Kidney (tissue), 14 donors: ENCODE data around the gene COL11A1. TPM values are rescaled to one million over a fixed set of nuclear protein-coding genes. Genes with fewer than 3 reads are reported as not detected.

Source experiments
- DNase-seq, 5 donors: peaks; one replicate each; pipeline ENCODE4 v3.0.0-alpha.2; 2013 to 2020
- FAIRE-seq: peaks from 2 replicates; lab custom pipeline; 2012; peaks lifted over from hg19 to GRCh38; lab: Jason Lieb, UNC
- H3K27ac ChIP-seq, 2 donors: one replicate each; pipeline ENCODE4 v1.7.0; 2013; ENCODE audit warnings: low read depth in 2 of 2, low read length in 2 of 2, inconsistent platforms in 1 of 2
- H3K27me3 ChIP-seq: one replicate; pipeline ENCODE4 v1.7.1; 2013; ENCODE audit warnings: low read length, inconsistent platforms; ENCODE audit not compliant: control insufficient read depth, insufficient read depth
- H3K36me3 ChIP-seq, 3 donors: one replicate each; pipeline versions ENCODE4 v1.7.0 to v1.7.1; 2013; ENCODE audit warnings: low read length in 3 of 3, control low read depth in 1 of 3, inconsistent platforms in 1 of 3; ENCODE audit not compliant: insufficient read depth in 3 of 3, control insufficient read depth in 2 of 3
- H3K4me1 ChIP-seq, 3 donors: one replicate each; pipeline versions ENCODE4 v1.7.0 to v1.7.1; 2013; ENCODE audit warnings: low read length in 3 of 3, inconsistent platforms in 1 of 3, low read depth in 1 of 3; ENCODE audit not compliant: control insufficient read depth in 2 of 3, insufficient read depth in 2 of 3
- H3K4me3 ChIP-seq, 3 donors: one replicate each; pipeline versions ENCODE4 v1.7.0 to v1.8.1; 2013; ENCODE audit warnings: low read length in 3 of 3, control low read depth in 1 of 3, inconsistent platforms in 1 of 3
- H3K9ac ChIP-seq, 3 donors: one replicate each; pipeline versions ENCODE4 v1.7.0 to v1.7.1; 2013; ENCODE audit warnings: low read length in 3 of 3, control low read depth in 1 of 3, inconsistent platforms in 1 of 3
- H3K9me3 ChIP-seq, 3 donors: one replicate each; pipeline versions ENCODE4 v1.7.0 to v1.7.1; 2013; ENCODE audit warnings: low read length in 3 of 3, control low read depth in 1 of 3, inconsistent platforms in 1 of 3; ENCODE audit not compliant: control insufficient read depth in 2 of 3, insufficient read depth in 1 of 3
- CTCF ChIP-seq: IDR thresholded peaks from 3 replicates; pipeline ENCODE4 v1.5.1; 2012; ENCODE audit warnings: mild to moderate bottlenecking, moderate library complexity, borderline replicate concordance; ENCODE audit not compliant: insufficient read depth; ENCODE audit errors: extremely low read depth
- intact Hi-C: fragments of 100-400 bp; cut with DNase I; formaldehyde crosslinking; loops from one replicate; pipeline ENCODE4 v1.11.1; 2022
- polyA plus RNA-seq: library from polyadenylated mRNA; stranded (reverse); fragments of 350-450 nt; fragmentation: Illumina TruSeq; extraction: RNeasy Lipid Tissue Mini Kit (QIAGEN cat#74804); gene quantifications from one replicate; pipeline ENCODE4 v1.2.3, GENCODE V29; 2014; ENCODE audit warnings: low read depth, low replicate concordance; ENCODE audit not compliant: insufficient read depth
- total RNA-seq: library from RNA; stranded (reverse); fragmentation: NEBNext Ultra II Directional; extraction: Animal tissue kit (Norgen Biotek cat#: 25700); gene quantifications from one replicate; pipeline ENCODE4 v1.2.1, GENCODE V29; 2021
- donor health status: control.
- donor health status: control.
- donor health status: control.
- donor health status: control.
- donor health status: control.
- donor health status: DM: yes; HTN: yes; CAD: no.
- donor health status: Normal renal cell carcinoma (clear cell type).

COL11A1 gene
- total and polyA plus RNA-seq, 2 donors from 2014 or later = 0.35 TPM; not detected in 1

GRCh38 chr1:103075316-103076000, 32.9 kb downstream of the COL11A1 start:
- H3K27ac ChIP-seq = no peak overlapping the region

GRCh38 chr1:103074224-103074623, 34.1 kb downstream of the COL11A1 start:
- DNase-seq = no peak
- Histone ChIP-seq H3K4me3 (no peak overlapping the region), H3K36me3 (no peaks in the 10 kb centered on the region), H3K27ac (no peak overlapping the region), H3K9me3 (no peaks in the 10 kb centered on the region), H3K27me3 (no peaks in the 10 kb centered on the region), H3K9ac (no peak overlapping the region), H3K4me1 (no peaks in the 10 kb centered on the region)
- FAIRE-seq = no peak
- intact Hi-C loops = no loop called here
- TF ChIP-seq CTCF = no peak

More at GRCh38 chr1:103075316-103076000, 32.9 kb downstream of the COL11A1 start:
- no peak for TF ChIP-seq CTCF
- intact Hi-C loops = no loop called here
- Histone ChIP-seq H3K4me1 (no peaks in the 10 kb centered on the region), H3K9me3 (no peaks in the 10 kb centered on the region), H3K36me3 (no peaks in the 10 kb centered on the region), H3K27me3 (no peaks in the 10 kb centered on the region), H3K9ac (no peak overlapping the region), H3K4me3 (no peak overlapping the region)
- no peak for DNase-seq
- no peak for FAIRE-seq

GRCh38 chr1:103069201-103069600, 39.1 kb downstream of the COL11A1 start:
- H3K4me1 ChIP-seq = no peaks in the 10 kb centered on the region
- H3K27ac ChIP-seq = no peak overlapping the region
- no peak for TF ChIP-seq CTCF
- DNase-seq (no peak), FAIRE-seq (no peak)
- H3K9ac ChIP-seq = no peak overlapping the region
- no peaks in the 10 kb centered on the region for H3K9me3 ChIP-seq
- no peaks in the 10 kb centered on the region for H3K27me3 ChIP-seq
- H3K4me3 ChIP-seq = no peak overlapping the region
- intact Hi-C loops = no loop called here
- H3K36me3 ChIP-seq = no peaks in the 10 kb centered on the region
